HEK293 (cell line): ENCODE data around the gene SETD5.

Experiments
- CTCF ChIA-PET: fragments of 350-600 bp; formaldehyde crosslinking; extraction: SDS; loops from one replicate; lab custom pipeline; 2021; ENCODE audit warnings: antibody characterized with exemption; lab: Yijun Ruan, JAX
- POLR2A ChIA-PET: fragments of 300-600 bp; formaldehyde crosslinking; extraction: SDS; loops from one replicate; lab custom pipeline; 2020; ENCODE audit warnings: antibody characterized with exemption, inconsistent platforms; lab: Yijun Ruan, JAX
- H3K27ac ChIP-seq: fragments of 200-500 bp; sonication (Bioruptor generic); 2 replicates; pipeline ENCODE4 v1.5.1; 2014; ENCODE audit warnings: low read depth, low read length, control low read depth, inconsistent platforms; ENCODE audit errors: extremely low read depth
- H3K36me3 ChIP-seq, 2 experiments: fragments of 200-500 bp in 1 of 2; sonication (Bioruptor generic) in 1 of 2; 1 replicate in 1 of 2; 2 replicates in 1 of 2; pipeline ENCODE4 v1.5.1; 2014 to 2017; ENCODE audit warnings: inconsistent platforms in 2 of 2, low read length in 2 of 2; ENCODE audit not compliant: control insufficient read depth in 2 of 2, insufficient read depth in 1 of 2
- H3K4me1 ChIP-seq: fragments of 200-500 bp; sonication (Bioruptor generic); 2 replicates; pipeline ENCODE4 v1.5.1; 2014; ENCODE audit warnings: mild to moderate bottlenecking, low read length, inconsistent platforms; ENCODE audit not compliant: control insufficient read depth, insufficient read depth
- H3K4me3 ChIP-seq: 2 replicates; pipeline ENCODE4 v1.5.1; 2011; ENCODE audit warnings: low read depth, mild to moderate bottlenecking, control low read depth, low read length, moderate library complexity
- H3K9me3 ChIP-seq: fragments of 200-500 bp; sonication (Bioruptor generic); 2 replicates; pipeline ENCODE4 v1.5.1; 2014; ENCODE audit warnings: low read depth, low read length, inconsistent platforms; ENCODE audit not compliant: control insufficient read depth, insufficient read depth
- BCL6B ChIP-seq: fragments of 450-650 bp; formaldehyde crosslinking; IDR thresholded peaks from 2 replicates; pipeline ENCODE4 v1.5.1; 2017; ENCODE audit warnings: missing biosample characterization, missing genetic modification characterization
- KLF10 ChIP-seq: fragments of 450-650 bp; IDR thresholded peaks from 2 replicates; pipeline ENCODE4 v1.5.1; 2018; ENCODE audit warnings: missing biosample characterization, mild to moderate bottlenecking, missing genetic modification characterization
- KLF8 ChIP-seq: fragments of 450-650 bp; formaldehyde crosslinking; IDR thresholded peaks from 2 replicates; pipeline ENCODE4 v1.5.1; 2016; ENCODE audit warnings: missing biosample characterization, missing genetic modification characterization
- YY2 ChIP-seq: fragments of 450-650 bp; formaldehyde crosslinking; IDR thresholded peaks from 2 replicates; pipeline ENCODE4 v1.5.1; 2016; ENCODE audit warnings: missing biosample characterization, missing genetic modification characterization
- ZBTB7A ChIP-seq: fragments of 450-650 bp; formaldehyde crosslinking; IDR thresholded peaks from 2 replicates; pipeline ENCODE4 v1.5.1; 2016; ENCODE audit warnings: low read depth, missing biosample characterization, missing genetic modification characterization
- ZFP41 ChIP-seq: fragments of 450-650 bp; formaldehyde crosslinking; IDR thresholded peaks from 2 replicates; pipeline ENCODE4 v1.5.1; 2016; ENCODE audit warnings: missing biosample characterization, missing genetic modification characterization, borderline replicate concordance
- ZNF169 ChIP-seq: fragments of 450-650 bp; formaldehyde crosslinking; IDR thresholded peaks from 2 replicates; pipeline ENCODE4 v1.5.1; 2016; ENCODE audit warnings: missing biosample characterization, missing genetic modification characterization
- ZNF341 ChIP-seq: fragments of 450-650 bp; formaldehyde crosslinking; IDR thresholded peaks from 2 replicates; pipeline ENCODE4; 2016; ENCODE audit warnings: low read depth, missing biosample characterization, missing genetic modification characterization
- ZNF362 ChIP-seq: fragments of 450-650 bp; formaldehyde crosslinking; IDR thresholded peaks from 2 replicates; pipeline ENCODE4 v1.5.1; 2016; ENCODE audit warnings: missing biosample characterization, missing genetic modification characterization
- ZNF423 ChIP-seq: fragments of 450-650 bp; formaldehyde crosslinking; IDR thresholded peaks from 2 replicates; pipeline ENCODE4 v1.5.1; 2016; ENCODE audit warnings: missing biosample characterization, missing genetic modification characterization
- ZNF513 ChIP-seq: fragments of 450-650 bp; IDR thresholded peaks from 2 replicates; pipeline ENCODE4 v1.5.1; 2018; ENCODE audit warnings: missing biosample characterization, missing genetic modification characterization
- ZNF530 ChIP-seq: fragments of 450-650 bp; formaldehyde crosslinking; IDR thresholded peaks from 2 replicates; pipeline ENCODE4 v1.5.1; 2016; ENCODE audit warnings: low read depth, missing biosample characterization, missing genetic modification characterization
- ZNF580 ChIP-seq: fragments of 450-650 bp; formaldehyde crosslinking; IDR thresholded peaks from 2 replicates; pipeline ENCODE4 v1.5.1; 2016; ENCODE audit warnings: missing biosample characterization, missing genetic modification characterization
- ZNF596 ChIP-seq: fragments of 450-650 bp; IDR thresholded peaks from 2 replicates; pipeline ENCODE4 v1.5.0; 2018; ENCODE audit warnings: missing biosample characterization, mild to moderate bottlenecking, missing genetic modification characterization, moderate library complexity
- ZNF670 ChIP-seq: fragments of 450-650 bp; formaldehyde crosslinking; IDR thresholded peaks from 2 replicates; pipeline ENCODE4 v1.5.1; 2016; ENCODE audit warnings: missing biosample characterization, missing genetic modification characterization, low read depth
- ZNF701 ChIP-seq: fragments of 450-650 bp; formaldehyde crosslinking; IDR thresholded peaks from 2 replicates; pipeline ENCODE4 v1.5.1; 2016; ENCODE audit warnings: missing biosample characterization, missing genetic modification characterization
- ZNF777 ChIP-seq: fragments of 450-650 bp; formaldehyde crosslinking; IDR thresholded peaks from 2 replicates; pipeline ENCODE4 v1.5.1; 2017; ENCODE audit warnings: missing biosample characterization, missing genetic modification characterization, borderline replicate concordance
- ZNF791 ChIP-seq: fragments of 450-650 bp; formaldehyde crosslinking; IDR thresholded peaks from 2 replicates; pipeline ENCODE4 v1.5.1; 2016; ENCODE audit warnings: missing biosample characterization, missing genetic modification characterization
- TF ChIP-seq, protein P1 (sequence below): fragments of 450-650 bp; formaldehyde crosslinking; IDR thresholded peaks from 2 replicates; pipeline ENCODE4 v1.5.1; 2016; ENCODE audit warnings: missing biosample characterization, missing genetic modification characterization, borderline replicate concordance

The SETD5 gene

DNA sequence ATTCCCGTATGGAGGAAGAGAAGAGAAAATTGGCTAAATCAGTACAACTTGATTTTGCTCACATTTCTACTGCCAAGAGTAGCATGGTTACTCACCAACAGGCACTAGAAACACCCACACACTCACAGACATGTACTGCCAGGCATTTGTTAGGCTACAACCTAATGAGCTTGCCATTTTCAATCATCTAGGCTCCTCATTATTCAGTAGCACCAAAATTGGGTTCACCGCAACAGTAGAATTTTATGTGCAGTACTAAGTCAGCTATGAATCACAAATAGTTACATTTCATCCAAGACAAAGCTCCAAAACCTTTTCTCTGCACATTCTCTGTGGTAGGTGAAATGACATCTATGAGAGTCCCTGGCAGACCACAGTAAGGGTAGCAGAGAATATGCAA is 49.5 kb upstream of the SETD5 start (continued):
- TF ChIP-seq YY2 (tag by site-specific recombination) (no peak), KLF8 (no peak), ZBTB7A (no peak), ZNF423 (tag by site-specific recombination) (no peak), ZNF791 (tag by site-specific recombination) (no peak), ZNF670 (tag by site-specific recombination) (no peak), ZFP41 (tag by site-specific recombination) (no peak)

DNA sequence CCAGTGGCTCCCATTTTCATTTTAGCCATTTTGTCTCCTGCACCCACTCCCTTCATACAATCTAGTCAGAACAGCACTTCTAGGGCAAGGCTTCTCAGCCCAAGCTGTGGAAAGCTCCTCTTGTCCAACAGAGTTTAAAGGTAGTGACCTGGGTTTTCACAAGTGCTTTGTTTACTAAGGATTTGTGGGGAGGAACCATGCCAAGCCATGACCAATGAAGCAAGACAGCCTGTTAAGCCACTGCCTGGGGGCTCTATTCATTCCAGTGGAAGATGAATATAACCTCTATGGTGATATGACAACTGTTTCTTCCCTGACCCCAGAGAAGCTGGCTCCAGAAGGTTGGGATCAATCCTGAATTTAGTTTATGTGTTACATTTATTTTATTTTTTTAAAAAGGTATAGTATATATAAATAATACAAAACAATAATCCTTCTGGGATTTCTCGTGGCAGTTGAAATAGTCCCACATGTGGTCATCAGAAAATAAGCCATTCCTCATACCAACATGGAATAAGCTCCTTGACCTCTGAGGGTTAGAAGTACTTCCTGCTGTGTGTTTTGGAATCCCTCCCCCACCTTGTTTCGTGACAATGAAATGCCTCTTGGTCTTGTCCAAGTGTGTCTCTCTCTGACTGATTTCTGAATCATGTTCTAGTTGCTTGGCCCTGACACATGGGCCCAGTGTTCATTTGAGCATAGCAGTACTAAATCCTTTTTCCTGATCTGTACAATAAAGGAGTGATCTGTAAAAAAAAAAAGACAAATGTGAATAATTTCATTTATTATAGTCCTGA is 47.9 kb upstream of the SETD5 start:
- CTCF ChIA-PET: interaction anchor here (0.5 to 0.6 kb wide), 4 partner anchors 39 to 910 kb away, joined by 3 to 4 read pairs (median 3); no protein-coding TSS in a partner anchor

GRCh38 chr3:9351709-9352126 is 45.7 kb upstream of the SETD5 start:
- Histone ChIP-seq H3K36me3 (no peaks in the 10 kb centered on the region), H3K4me3 (no peak overlapping the region), H3K27ac (no peak overlapping the region), H3K4me1 (peaks cover 3% of the 10 kb centered on the region; the same call in 1 of the 2 replicates), H3K9me3 (no peaks in the 10 kb centered on the region)
- CTCF ChIA-PET: interaction anchor here (0.5 to 3.0 kb wide), 6 partner anchors 11 to 380 kb away, joined by 3 to 31 read pairs (median 4); partner anchors contain the start of gene THUMPD3
- POLR2A ChIA-PET: interaction anchor here (0.7 kb wide), 2 partner anchors 10 to 12 kb away, joined by 3 to 5 read pairs; no protein-coding TSS in a partner anchor
- TF ChIP-seq ZNF596 (tag by site-specific recombination): no peak
- TF ChIP-seq BCL6B (tag by site-specific recombination): no peak
- no peak for TF ChIP-seq ZNF701 (tag by site-specific recombination)
- no peak for TF ChIP-seq ZNF777 (tag by site-specific recombination)
- TF ChIP-seq ZNF341: no peak

More for the DNA sequence above, 47.9 kb upstream of the SETD5 start:
- no peak for TF ChIP-seq ZNF530 (tag by site-specific recombination)
- TF ChIP-seq KLF10 (tag by site-specific recombination): no peak
- no peak for TF ChIP-seq ZNF169 (tag by site-specific recombination)
- POLR2A ChIA-PET: no interaction called here
- Histone ChIP-seq H3K4me1 (peaks cover 3% of the 10 kb centered on the region; the same call in 1 of the 2 replicates), H3K36me3 (no peaks in the 10 kb centered on the region), H3K4me3 (no peak overlapping the region), H3K27ac (no peak overlapping the region), H3K9me3 (no peaks in the 10 kb centered on the region)

- Histone ChIP-seq H3K4me3 (no peak overlapping the region), H3K4me1 (peaks cover 3% of the 10 kb centered on the region; the same call in 1 of the 2 replicates), H3K27ac (no peak overlapping the region), H3K9me3 (no peaks in the 10 kb centered on the region), H3K36me3 (no peaks in the 10 kb centered on the region)
- POLR2A ChIA-PET: interaction anchor here (0.5 to 1.1 kb wide), 3 partner anchors 10 to 93 kb away, joined by 3 to 15 read pairs (median 3); partner anchors contain the start of gene THUMPD3
- CTCF ChIA-PET: interaction anchor here (0.5 to 3.0 kb wide), 41 partner anchors 10 to 909 kb away, joined by 3 to 31 read pairs (median 4); partner anchors contain the start of gene THUMPD3
- no peak for TF ChIP-seq ZNF341
- TF ChIP-seq, protein P1, sequence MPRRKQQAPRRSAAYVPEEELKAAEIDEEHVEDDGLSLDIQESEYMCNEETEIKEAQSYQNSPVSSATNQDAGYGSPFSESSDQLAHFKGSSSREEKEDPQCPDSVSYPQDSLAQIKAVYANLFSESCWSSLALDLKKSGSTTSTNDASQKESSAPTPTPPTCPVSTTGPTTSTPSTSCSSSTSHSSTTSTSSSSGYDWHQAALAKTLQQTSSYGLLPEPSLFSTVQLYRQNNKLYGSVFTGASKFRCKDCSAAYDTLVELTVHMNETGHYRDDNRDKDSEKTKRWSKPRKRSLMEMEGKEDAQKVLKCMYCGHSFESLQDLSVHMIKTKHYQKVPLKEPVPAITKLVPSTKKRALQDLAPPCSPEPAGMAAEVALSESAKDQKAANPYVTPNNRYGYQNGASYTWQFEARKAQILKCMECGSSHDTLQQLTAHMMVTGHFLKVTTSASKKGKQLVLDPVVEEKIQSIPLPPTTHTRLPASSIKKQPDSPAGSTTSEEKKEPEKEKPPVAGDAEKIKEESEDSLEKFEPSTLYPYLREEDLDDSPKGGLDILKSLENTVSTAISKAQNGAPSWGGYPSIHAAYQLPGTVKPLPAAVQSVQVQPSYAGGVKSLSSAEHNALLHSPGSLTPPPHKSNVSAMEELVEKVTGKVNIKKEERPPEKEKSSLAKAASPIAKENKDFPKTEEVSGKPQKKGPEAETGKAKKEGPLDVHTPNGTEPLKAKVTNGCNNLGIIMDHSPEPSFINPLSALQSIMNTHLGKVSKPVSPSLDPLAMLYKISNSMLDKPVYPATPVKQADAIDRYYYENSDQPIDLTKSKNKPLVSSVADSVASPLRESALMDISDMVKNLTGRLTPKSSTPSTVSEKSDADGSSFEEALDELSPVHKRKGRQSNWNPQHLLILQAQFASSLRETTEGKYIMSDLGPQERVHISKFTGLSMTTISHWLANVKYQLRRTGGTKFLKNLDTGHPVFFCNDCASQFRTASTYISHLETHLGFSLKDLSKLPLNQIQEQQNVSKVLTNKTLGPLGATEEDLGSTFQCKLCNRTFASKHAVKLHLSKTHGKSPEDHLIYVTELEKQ: no peak
- TF ChIP-seq ZNF362 (tag by site-specific recombination): no peak
- no peak for TF ChIP-seq ZNF513 (tag by site-specific recombination)
- no peak for TF ChIP-seq ZNF580
Observed at GRCh38 chr3:9352917-9353752, 44.3 kb upstream of the SETD5 start.
